Brain microvascular endothelial cell (primary cell): ENCODE data around the gene PTPRM.

Experiments
- DNase-seq: peaks from one replicate; pipeline ENCODE4 v3.0.0-alpha.2; 2020
- H3K27ac ChIP-seq: fragments of 250-450 bp; sonication (Bioruptor Pico); 2 replicates; pipeline ENCODE4 v1.5.1; 2020; ENCODE audit warnings: mild to moderate bottlenecking, moderate library complexity
- H3K27me3 ChIP-seq: fragments of 250-450 bp; sonication (Bioruptor Pico); replicated peaks from 2 replicates; pipeline ENCODE4 v1.5.1; 2020; ENCODE audit warnings: mild to moderate bottlenecking
- H3K36me3 ChIP-seq: fragments of 250-450 bp; sonication (Bioruptor Pico); replicated peaks from 2 replicates; pipeline ENCODE4 v1.5.1; 2020; ENCODE audit warnings: mild to moderate bottlenecking
- H3K4me3 ChIP-seq: 2 replicates; pipeline ENCODE4 v1.5.1; 2011; ENCODE audit warnings: low read depth, mild to moderate bottlenecking, control low read depth, low read length, moderate library complexity
- CTCF ChIP-seq: IDR thresholded peaks from 2 replicates; pipeline ENCODE4 v1.5.1; 2011; ENCODE audit warnings: low read depth, mild to moderate bottlenecking, moderate library complexity, low read length, control low read depth, inconsistent platforms; ENCODE audit errors: missing control alignments
- in situ Hi-C: cut with HindIII; loops from 2 replicates; pipeline ENCODE4 v1.10.0; 2017; ENCODE audit warnings: low sequenced_read_pairs, low pct_ligation_motif_present

The PTPRM gene

GRCh38 chr18:7830468-7830867, 263.4 kb downstream of the PTPRM start:
- in situ Hi-C loops: no loop called here
- no peak overlapping the region for H3K27ac ChIP-seq
- no peaks in the 10 kb centered on the region for H3K36me3 ChIP-seq
- H3K27me3 ChIP-seq: no peaks in the 10 kb centered on the region
- TF ChIP-seq CTCF: no peak
- no peak for DNase-seq
- H3K4me3 ChIP-seq: no peak overlapping the region

- H3K27ac ChIP-seq: no peak overlapping the region
- in situ Hi-C loops: no loop called here
- no peak for TF ChIP-seq CTCF
- DNase-seq: no peak
- H3K4me3 ChIP-seq: no peak overlapping the region
- no peaks in the 10 kb centered on the region for H3K36me3 ChIP-seq
- no peaks in the 10 kb centered on the region for H3K27me3 ChIP-seq
Measured at GRCh38 chr18:7839548-7839947, 272.4 kb downstream of the PTPRM start.

- no peak overlapping the region for H3K4me3 ChIP-seq
- H3K27ac ChIP-seq: no peak overlapping the region
- no peak for DNase-seq
- H3K27me3 ChIP-seq: no peaks in the 10 kb centered on the region
- no peak for TF ChIP-seq CTCF
- in situ Hi-C loops: no loop called here
- no peaks in the 10 kb centered on the region for H3K36me3 ChIP-seq
Measured at GRCh38 chr18:7840411-7840810, 273.3 kb downstream of the PTPRM start.

GRCh38 chr18:7844017-7844416, 276.9 kb downstream of the PTPRM start:
- H3K27me3 ChIP-seq: no peaks in the 10 kb centered on the region
- H3K36me3 ChIP-seq: no peaks in the 10 kb centered on the region
- H3K4me3 ChIP-seq: no peak overlapping the region
- no peak for TF ChIP-seq CTCF
- DNase-seq: no peak
- H3K27ac ChIP-seq: no peak overlapping the region
- in situ Hi-C loops: no loop called here

GRCh38 chr18:7844418-7844817, 277.3 kb downstream of the PTPRM start:
- no peak for TF ChIP-seq CTCF
- H3K27ac ChIP-seq: no peak overlapping the region
- no peaks in the 10 kb centered on the region for H3K36me3 ChIP-seq
- in situ Hi-C loops: no loop called here
- no peak for DNase-seq
- no peak overlapping the region for H3K4me3 ChIP-seq
- no peaks in the 10 kb centered on the region for H3K27me3 ChIP-seq

- no peak for DNase-seq
- in situ Hi-C loops: no loop called here
- no peaks in the 10 kb centered on the region for H3K27me3 ChIP-seq
- H3K36me3 ChIP-seq: no peaks in the 10 kb centered on the region
- no peak for TF ChIP-seq CTCF
- no peak overlapping the region for H3K4me3 ChIP-seq
- H3K27ac ChIP-seq: no peak overlapping the region
Measured at GRCh38 chr18:7846335-7846734, 279.2 kb downstream of the PTPRM start.
